GDM1 (cell line): ENCODE data around the gene ODAM.
A peak's percentile ranks its signal among the peaks of the same experiment; 100 is the strongest.
"Not testable (repeated sequence)": the region's sequence is repeated elsewhere in the genome, so short reads cannot be mapped to it uniquely, and the experiment has no call there.

Source experiments
- DNase-seq: peaks from one replicate; lab custom pipeline; 2025; lab: John Stamatoyannopoulos, UW

ODAM gene, protein sequence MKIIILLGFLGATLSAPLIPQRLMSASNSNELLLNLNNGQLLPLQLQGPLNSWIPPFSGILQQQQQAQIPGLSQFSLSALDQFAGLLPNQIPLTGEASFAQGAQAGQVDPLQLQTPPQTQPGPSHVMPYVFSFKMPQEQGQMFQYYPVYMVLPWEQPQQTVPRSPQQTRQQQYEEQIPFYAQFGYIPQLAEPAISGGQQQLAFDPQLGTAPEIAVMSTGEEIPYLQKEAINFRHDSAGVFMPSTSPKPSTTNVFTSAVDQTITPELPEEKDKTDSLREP

GRCh38 chr4:70195425-70195824 lies at the start of gene ODAM:
Gene ODAM (plus strand): TSS chr4:70195725. CDS start chr4:70196544, 819 bp downstream.
- no peak for DNase-seq

- DNase-seq: no peak
Measured at GRCh38 chr4:70151271-70151670, 44.3 kb upstream of the ODAM start.

- no peak for DNase-seq
Measured at GRCh38 chr4:70152088-70152487, 43.4 kb upstream of the ODAM start.

DNA sequence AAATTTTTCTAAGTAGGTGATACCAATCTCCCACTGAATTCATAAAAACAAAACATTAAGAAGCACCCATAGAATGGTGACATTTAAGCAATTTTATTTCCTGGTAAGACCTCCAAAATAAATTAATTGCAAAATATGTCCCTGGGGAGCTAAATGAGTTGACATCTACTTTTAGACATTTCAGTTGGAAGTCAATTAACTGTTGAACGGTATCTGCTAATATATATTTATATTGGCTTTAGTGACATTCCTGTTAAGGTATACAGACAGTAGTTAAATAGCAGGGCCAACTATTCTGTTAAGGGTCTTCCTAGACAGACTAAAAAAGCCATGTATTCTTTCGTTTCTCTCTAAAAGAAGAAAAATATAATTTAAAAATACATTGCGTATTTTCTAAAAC lies 41.6 kb upstream of the ODAM start, which contains the start of gene PRR27:
TSS of gene PRR27 (plus strand) at position 301 of the 400 bp plus-strand sequence. CDS start 139 bp downstream, outside the sequence.
- DNase-seq: no peak

DNA sequence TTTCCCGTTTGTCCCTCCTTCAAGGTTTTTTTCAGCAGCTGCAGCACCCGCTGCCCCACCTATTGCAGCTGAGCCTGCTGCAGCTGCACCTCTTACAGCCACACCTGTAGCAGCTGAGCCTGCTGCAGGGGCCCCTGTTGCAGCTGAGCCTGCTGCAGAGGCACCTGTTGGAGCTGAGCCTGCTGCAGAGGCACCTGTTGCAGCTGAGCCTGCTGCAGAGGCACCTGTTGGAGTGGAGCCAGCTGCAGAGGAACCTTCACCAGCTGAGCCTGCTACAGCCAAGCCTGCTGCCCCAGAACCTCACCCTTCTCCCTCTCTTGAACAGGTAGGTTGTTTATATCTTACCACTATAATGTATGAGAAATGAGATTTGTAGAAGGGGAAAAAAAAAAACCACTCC lies 36.9 kb upstream of the ODAM start:
- DNase-seq: no peak

DNA sequence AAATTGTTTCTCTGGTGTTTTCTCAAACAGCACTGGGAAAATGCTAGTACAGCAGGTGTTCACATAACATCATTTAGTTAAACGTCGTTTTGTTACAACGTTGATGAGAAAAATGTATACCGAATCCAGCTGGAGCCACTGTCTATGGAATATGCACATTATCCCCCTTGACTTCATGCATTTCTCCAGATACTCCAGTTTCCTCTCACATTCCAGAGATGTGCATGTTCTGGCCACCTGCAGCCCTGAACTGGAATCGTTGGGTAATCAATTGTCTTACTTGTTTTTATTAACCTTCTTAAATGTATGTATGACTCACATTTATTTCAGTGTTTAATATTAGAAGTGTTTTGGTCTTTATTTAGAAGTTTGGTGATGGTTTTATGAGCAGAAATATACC lies 18.4 kb upstream of the ODAM start:
- no peak for DNase-seq

DNA sequence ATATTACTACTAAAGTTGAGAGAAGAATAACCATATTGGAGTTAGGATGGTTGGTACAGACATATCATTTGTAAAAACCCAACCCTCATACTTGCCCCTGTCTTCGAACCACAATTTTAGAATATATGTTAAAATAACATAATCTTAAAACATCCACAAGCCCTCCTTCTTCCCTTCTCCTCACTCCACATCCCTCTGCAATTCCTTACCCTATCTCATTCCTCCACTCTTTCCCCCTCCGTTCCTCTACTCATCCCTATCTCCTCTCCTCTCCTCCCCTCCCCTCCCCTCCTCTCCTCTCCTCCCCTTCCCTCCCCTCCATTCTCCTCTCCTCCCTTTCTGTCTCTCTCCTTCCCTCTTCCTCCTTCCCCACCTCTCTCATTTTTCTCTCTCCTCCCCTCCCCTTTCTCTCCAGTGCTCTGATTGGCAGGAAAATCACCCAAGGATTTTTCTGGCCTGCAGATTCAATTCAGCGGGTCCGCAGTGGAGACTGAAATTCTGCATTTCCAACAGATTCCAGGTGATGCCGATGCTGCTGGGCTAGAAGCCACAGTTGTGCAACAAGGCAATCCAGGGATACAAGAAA lies 17.4 kb upstream of the ODAM start:
- no peak for DNase-seq

DNA sequence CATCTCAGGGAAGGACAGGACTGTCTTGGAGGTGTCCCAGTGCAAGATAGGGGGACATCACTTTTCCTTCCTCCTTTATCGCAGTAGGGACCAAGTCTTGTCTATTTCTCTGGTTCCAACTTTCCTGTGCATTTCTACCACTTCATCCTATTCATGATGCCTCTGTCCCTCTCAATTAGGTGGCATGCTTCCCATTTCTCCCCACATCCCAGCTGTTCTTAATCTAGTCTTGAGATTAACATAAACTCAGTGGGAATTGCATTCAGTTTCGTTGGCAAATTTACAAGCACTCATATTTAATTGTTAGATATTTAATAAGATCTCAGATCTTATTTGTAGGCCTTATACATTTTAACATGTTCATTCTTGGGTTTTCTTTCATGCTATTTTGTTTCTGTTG lies 15.7 kb upstream of the ODAM start:
- DNase-seq: no peak

- no peak for DNase-seq
Measured at GRCh38 chr4:70181864-70182263, 13.7 kb upstream of the ODAM start.

GRCh38 chr4:70182517-70183167 lies 12.9 kb upstream of the ODAM start:
- DNase-seq: no peak

DNA sequence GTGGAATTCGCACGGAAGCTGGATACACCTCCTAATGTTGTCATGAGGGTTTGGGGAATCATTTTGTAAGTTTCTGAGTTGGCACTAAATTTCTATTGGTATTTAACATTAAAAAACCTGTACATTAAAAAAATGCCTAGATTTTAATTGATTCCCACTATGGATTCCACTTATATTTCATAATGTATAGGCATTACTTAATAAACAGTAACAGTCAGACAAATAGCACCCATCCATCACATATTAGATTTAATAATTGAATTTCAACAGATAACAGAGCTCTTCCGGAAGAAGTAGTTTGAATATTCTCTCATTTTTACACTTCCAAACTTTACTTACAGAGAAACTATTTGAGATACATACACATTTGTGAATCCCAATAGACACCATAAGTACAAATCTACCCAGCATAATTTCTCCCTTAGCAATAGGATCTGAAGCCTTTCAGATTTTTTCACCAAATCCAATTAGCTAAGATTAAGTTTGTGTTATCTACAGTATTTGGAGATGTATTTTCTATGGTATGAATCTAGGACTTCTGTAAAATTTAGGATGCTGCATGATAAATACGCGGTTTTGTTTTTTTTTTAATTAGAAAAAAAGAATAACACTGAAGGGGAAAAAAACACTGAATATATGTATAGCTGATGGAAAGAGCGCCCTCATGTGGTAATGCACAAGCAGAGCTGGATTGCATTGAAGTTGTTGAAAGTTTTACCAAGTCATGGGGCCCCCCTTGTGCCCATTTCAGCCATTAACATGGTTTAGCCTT lies 12.2 kb upstream of the ODAM start:
- DNase-seq: peak; percentile 1

DNA sequence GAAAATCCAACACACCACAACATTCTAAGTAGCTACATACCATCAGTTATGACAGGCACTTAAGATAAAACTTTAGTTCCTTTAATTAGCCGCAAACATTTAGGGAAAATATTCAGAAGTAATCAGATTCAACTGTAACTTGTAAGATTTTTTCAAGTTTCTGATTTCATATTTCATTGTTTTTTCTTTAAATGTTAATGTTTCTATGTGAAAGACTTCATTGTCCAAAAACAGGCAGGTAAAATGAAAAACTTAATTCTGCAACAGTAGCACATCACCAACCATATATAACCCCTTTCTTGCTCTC lies 11.6 kb upstream of the ODAM start:
- no peak for DNase-seq

DNA sequence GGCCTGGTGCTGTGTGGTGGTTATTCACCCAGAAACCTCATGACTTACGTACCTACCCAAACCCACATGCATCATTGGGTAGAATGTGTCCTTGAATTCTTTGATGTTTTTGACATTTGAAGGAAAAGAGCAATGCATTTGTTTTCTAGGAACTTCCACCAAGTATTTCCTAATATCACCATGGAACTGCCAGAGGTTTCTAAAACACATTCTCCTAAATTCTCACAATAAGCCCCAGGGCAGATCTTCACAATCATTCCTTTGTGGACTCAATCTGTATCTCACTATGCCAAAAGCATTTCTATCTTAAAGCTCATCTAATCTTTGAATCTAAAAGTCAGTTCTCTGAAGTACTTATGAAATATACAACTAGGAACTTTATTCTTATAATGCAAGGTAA lies 8.3 kb upstream of the ODAM start:
- no peak for DNase-seq

DNA sequence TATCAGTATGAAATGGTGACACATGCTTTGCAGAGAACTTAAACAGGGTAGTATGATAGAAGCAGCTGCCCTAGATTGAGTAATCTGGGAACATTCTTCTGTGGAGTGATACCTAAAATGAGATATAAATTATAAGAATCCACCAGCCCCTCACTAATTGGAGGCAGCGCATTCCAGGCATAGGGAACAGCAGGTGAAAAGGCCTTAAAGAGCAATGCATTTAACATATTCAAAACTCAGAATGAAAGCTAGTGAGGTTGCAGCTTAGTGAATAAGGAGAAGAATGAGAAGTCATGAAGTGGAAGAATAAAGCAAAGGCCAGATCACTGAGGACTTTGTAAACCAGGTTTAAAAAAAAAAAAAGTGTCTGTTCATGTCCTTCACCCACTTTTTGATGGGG lies 4.9 kb upstream of the ODAM start:
- DNase-seq: no peak

GRCh38 chr4:70191647-70192046 lies 3.9 kb upstream of the ODAM start:
- no peak for DNase-seq

DNA sequence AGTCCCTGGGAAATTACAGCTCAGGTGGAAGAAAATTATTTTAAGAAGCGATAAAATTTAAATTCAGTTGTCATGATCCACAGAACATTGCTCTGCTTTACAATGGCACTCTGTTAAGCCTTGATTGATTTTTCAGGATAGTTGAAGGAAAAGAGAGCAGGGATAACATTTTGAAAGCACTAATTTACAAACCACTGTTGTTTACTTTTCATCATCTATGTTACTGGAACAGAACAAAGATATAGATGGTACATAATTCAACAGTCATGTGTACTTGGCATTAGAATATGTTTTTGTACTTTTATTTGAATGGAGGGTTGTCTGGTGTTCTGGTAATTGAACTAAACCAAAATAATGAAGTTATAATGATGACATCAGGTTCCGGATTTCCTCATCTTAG lies 2.6 kb upstream of the ODAM start:
- DNase-seq: no peak

DNA sequence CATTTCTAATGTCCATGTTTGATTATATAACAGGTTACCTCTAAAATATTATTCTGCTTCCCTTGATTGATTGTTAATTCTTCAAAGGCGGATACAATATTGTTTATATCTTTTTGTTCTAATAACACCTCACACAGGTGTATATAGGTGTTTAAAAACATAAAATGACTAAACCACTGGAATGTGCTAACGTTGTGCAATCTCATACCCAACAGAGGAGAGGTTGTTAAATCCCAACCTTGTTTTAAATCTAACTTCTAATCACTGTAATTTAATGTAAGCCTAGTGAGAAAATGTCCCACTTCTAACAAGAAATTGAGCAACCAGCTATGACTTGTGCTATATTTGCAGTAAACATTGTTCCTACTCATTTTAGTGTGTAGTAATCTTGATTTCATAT lies 1.3 kb downstream of the ODAM start:
- DNase-seq: no peak

DNA sequence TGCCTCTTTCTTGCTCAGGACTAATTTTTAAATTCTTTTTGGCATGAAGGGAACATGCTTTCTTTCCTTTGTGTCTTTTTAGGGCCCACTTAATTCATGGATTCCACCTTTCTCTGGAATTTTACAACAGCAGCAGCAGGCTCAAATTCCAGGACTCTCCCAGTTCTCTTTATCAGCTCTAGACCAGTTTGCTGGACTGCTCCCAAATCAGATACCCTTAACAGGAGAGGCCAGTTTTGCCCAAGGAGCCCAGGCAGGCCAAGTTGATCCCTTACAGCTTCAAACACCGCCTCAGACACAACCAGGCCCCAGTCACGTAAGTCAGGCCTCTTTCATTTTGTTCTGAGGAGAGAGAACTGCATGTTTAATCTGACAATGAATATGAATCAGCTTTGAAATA lies 2.3 kb downstream of the ODAM start:
- no peak for DNase-seq

- no peak for DNase-seq
Measured at GRCh38 chr4:70203601-70204000, 8.1 kb downstream of the ODAM start.

DNA sequence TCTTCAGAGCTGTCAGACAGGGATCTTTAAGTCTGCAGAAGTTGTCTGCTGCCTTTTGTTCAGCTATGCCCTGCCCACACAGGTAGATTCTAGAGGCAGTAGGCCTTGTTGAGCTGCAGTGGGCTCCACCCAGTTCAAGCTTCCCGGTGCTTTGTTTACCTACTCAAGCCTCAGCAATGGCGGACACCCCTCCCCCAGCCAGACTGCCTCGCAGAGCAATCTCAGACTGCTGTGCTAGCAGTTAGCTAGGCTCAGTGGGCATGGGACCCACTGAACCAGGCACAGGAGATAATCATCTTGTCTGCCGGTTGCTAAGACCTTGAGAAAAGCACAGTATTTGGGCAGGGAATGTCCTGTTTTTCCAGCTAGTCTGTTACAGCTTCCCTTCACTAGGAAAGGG lies 17.2 kb downstream of the ODAM start:
- DNase-seq: not testable (repeated sequence)

DNA sequence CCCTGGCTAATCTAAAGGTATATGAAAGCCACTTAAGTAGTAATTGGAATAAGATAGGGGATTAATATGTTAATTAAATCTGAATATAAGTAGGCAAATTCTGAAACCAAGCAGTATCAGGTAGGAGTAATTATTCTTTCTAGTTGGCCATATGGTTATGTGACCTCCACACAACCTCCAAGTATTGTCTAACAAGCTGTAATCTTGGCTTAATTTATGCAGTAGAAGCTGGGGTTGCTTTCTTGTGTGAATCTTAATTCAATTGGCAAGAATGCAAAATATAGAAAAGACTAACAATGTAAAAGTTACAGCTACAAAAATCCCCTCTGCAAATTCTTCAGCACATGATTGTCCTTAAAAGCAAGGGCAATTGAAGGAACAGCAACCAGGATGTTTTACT lies 20.6 kb downstream of the ODAM start:
- DNase-seq: not testable (repeated sequence)

- DNase-seq: not testable (repeated sequence)
Measured at GRCh38 chr4:70216550-70216949, 21.0 kb downstream of the ODAM start.

GRCh38 chr4:70221389-70221788 lies 25.9 kb downstream of the ODAM start:
- not testable (repeated sequence) for DNase-seq
